ENCODE results near the gene BUB3.

Gene BUB3

GRCh38 chr10:123202506-123202905 is 48.3 kb downstream of the BUB3 start:
- in situ Hi-C loops (cut with HindIII; ENCODE audit: low sequenced_read_pairs): no loop called here

DNA sequence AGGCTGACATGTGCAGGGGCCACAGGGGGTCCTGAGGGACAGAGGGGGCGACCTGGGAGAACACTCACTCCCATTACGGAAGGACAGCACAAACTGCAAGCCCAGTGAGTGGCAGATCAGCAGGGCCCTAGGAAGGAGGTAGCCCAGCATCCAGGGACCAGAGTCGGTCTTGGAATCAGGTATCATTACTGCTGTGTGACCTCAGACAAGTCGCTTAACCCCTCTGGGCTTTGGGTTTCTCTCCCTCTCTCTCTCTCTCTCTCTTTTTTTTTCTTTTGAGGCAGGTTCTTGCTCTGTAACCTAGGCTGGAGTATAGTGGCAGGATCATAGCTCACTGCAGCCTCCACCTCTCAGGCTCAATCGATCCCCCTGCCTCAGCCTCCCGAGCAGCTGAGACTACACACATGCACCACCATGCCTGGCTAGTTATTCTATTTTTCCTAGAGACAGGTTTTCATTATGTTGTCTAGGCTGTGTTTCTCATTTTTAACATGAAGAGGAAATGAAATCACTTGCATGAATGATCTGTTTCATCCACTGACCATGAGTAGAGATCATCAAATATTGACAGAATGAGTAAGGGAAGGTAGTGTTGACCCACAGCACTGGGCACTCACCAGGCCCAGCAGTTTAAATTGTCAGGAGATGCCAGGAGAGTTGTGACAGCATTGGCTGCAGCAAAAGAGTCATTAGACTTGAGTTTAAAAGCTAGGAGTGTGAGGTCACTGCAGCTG is 49.4 kb downstream of the BUB3 start:
- in situ Hi-C loops (cut with HindIII; ENCODE audit: low sequenced_read_pairs): no loop called here

DNA sequence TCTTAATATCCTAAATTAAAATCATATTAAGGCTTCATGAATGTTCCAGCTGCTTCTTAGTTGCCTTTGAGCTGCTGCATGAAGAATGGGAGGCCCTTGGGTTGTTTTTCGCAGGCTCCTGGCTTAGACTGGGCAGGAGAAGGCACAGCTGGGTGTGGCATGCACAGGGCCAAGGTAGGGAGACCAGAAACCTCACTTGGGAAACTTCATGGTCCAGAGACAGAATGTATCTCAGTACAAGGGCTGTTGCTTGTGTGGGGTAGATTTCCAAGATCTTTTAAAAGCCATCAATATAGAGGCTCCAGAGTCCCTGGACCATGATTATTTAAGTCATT is 49.9 kb downstream of the BUB3 start:
- in situ Hi-C loops (cut with HindIII; ENCODE audit: low sequenced_read_pairs): no loop called here

- in situ Hi-C loops (cut with HindIII; ENCODE audit: low sequenced_read_pairs): no loop called here
Measured at GRCh38 chr10:123205041-123205440, 50.8 kb downstream of the BUB3 start.

DNA sequence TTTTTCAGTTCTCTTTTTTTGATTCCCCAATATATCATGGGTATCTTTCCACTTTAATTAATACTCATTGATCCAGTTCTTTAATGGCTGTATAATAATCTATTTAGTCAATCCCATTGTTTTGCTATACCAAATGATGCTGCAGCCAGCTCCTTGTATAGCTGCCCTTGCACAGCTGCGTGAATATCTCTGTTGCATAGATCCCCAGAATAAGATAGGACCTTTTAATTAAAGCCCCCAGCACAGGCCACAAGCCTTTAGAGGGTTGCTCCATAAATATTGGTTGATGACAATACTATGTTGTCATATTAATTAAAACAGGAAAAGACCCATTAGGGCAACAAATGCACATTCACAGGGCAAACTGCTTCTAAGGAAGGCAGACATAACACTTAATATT is 57.9 kb downstream of the BUB3 start:
- in situ Hi-C loops (cut with HindIII; ENCODE audit: low sequenced_read_pairs): no loop called here

DNA sequence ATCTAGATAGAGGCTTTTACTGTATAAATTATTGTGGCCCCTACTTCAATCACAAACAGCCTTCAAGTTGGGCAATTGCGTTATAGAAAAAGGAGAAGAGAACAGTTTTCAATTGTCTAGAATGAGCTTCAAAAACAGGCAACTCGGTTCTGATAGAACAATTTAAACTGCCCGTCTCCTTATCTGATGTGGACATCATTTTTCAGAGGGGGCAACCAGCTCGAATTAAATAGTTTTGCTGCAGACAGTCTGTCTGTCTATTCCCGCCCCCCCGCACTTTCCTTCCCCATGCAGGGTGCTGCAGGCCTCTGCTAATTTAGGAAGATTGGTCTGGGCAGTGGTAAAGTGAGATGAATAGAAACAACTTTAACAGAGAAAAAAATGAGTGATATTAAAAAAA is 58.4 kb downstream of the BUB3 start:
- in situ Hi-C loops (cut with HindIII; ENCODE audit: low sequenced_read_pairs): no loop called here

GRCh38 chr10:123213192-123213591 is 59.0 kb downstream of the BUB3 start:
- in situ Hi-C loops (cut with HindIII; ENCODE audit: low sequenced_read_pairs): no loop called here
